ENCODE data around the gene HNF1B. TPM values are rescaled to one million over a fixed set of nuclear protein-coding genes. Genes with fewer than 3 reads are reported as not detected.

HNF1B gene
- total RNA-seq, 2 donors from 2014 or later = 0.19 to 0.48 TPM

GRCh38 chr17:37774504-37774903 lies 29.6 kb upstream of the HNF1B start:
- H3K36me3 Mint-ChIP-seq (ENCODE audit: insufficient read depth in 2 of 2) = no peaks in the 10 kb centered on the region
- no peaks in the 10 kb centered on the region for H3K9me3 Mint-ChIP-seq
- peaks cover 58% of the 10 kb centered on the region for H3K4me1 Mint-ChIP-seq (ENCODE audit: low read depth)
- no peak overlapping the region for H3K27ac Mint-ChIP-seq
- ATAC-seq (replicated peaks in 1 of 2) (peak; percentile 92), DNase-seq (peak; percentile 44 to 58)
- peaks cover 13% of the 10 kb centered on the region for H3K27me3 Mint-ChIP-seq (ENCODE audit: low read depth)
- H3K4me3 Mint-ChIP-seq = peak overlapping the region; percentile 1 to 17

- Mint-ChIP-seq H3K36me3 (ENCODE audit: insufficient read depth in 2 of 2) (no peaks in the 10 kb centered on the region), H3K4me1 (ENCODE audit: low read depth) (peaks cover 62% of the 10 kb centered on the region), H3K4me3 (peak overlapping the region in 1 of 2 donors; percentile 16), H3K9me3 (no peaks in the 10 kb centered on the region), H3K27me3 (ENCODE audit: low read depth) (peaks cover 17% of the 10 kb centered on the region), H3K27ac (no peak overlapping the region)
- ATAC-seq (replicated peaks in 1 of 2) = peak; percentile 50 to 58
- peak in 1 of 2 donors; percentile 10 for DNase-seq
These were observed 28.1 kb upstream of the HNF1B start for GRCh38 chr17:37772982-37773381.

- peaks cover 53% of the 10 kb centered on the region for H3K4me1 Mint-ChIP-seq (ENCODE audit: low read depth)
- no peak overlapping the region for H3K27ac Mint-ChIP-seq
- H3K9me3 Mint-ChIP-seq = no peaks in the 10 kb centered on the region
- peaks cover 0 to 1% of the 10 kb centered on the region in 2 donors for H3K36me3 Mint-ChIP-seq (ENCODE audit: insufficient read depth in 2 of 2)
- DNase-seq = peak; percentile 29 to 34
- no peak for ATAC-seq (replicated peaks in 1 of 2)
- no peak overlapping the region for H3K4me3 Mint-ChIP-seq
- H3K27me3 Mint-ChIP-seq (ENCODE audit: low read depth) = peaks cover 36% of the 10 kb centered on the region
These were observed 26.0 kb upstream of the HNF1B start for GRCh38 chr17:37770631-37771518.

- peaks cover 54% of the 10 kb centered on the region for H3K4me1 Mint-ChIP-seq (ENCODE audit: low read depth)
These were observed 24.2 kb upstream of the HNF1B start for GRCh38 chr17:37769050-37769449.

GRCh38 chr17:37768438-37768837 lies 23.6 kb upstream of the HNF1B start:
- H3K27me3 Mint-ChIP-seq (ENCODE audit: low read depth) = peaks cover 49% of the 10 kb centered on the region
- no peak overlapping the region for H3K4me3 Mint-ChIP-seq
- peaks cover 0 to 1% of the 10 kb centered on the region in 2 donors for H3K36me3 Mint-ChIP-seq (ENCODE audit: insufficient read depth in 2 of 2)
- no peak for DNase-seq
- H3K4me1 Mint-ChIP-seq (ENCODE audit: low read depth) = peaks cover 48% of the 10 kb centered on the region
- H3K9me3 Mint-ChIP-seq = no peaks in the 10 kb centered on the region
- no peak for ATAC-seq (replicated peaks in 1 of 2)
- no peak overlapping the region for H3K27ac Mint-ChIP-seq

More at GRCh38 chr17:37769050-37769449, 24.2 kb upstream of the HNF1B start:
- peaks cover 48% of the 10 kb centered on the region for H3K27me3 Mint-ChIP-seq (ENCODE audit: low read depth)
- H3K9me3 Mint-ChIP-seq = no peaks in the 10 kb centered on the region
- no peak overlapping the region for H3K27ac Mint-ChIP-seq
- no peak for ATAC-seq (replicated peaks in 1 of 2)
- H3K36me3 Mint-ChIP-seq (ENCODE audit: insufficient read depth in 2 of 2) = peaks cover 0 to 1% of the 10 kb centered on the region in 2 donors
- no peak for DNase-seq
- H3K4me3 Mint-ChIP-seq = no peak overlapping the region

- Mint-ChIP-seq H3K9me3 (no peaks in the 10 kb centered on the region), H3K4me3 (no peak overlapping the region)
These were observed 22.1 kb upstream of the HNF1B start for GRCh38 chr17:37766971-37767370.

GRCh38 chr17:37764383-37764782 lies 19.5 kb upstream of the HNF1B start:
- Mint-ChIP-seq H3K36me3 (ENCODE audit: insufficient read depth in 2 of 2) (peaks cover 0 to 1% of the 10 kb centered on the region in 2 donors), H3K4me1 (ENCODE audit: low read depth) (peaks cover 30% of the 10 kb centered on the region), H3K4me3 (peak overlapping the region; percentile 1 to 29), H3K27me3 (ENCODE audit: low read depth) (peaks cover 57% of the 10 kb centered on the region), H3K27ac (no peak overlapping the region), H3K9me3 (no peaks in the 10 kb centered on the region)
- DNase-seq (no peak), ATAC-seq (replicated peaks in 1 of 2) (no peak)

More at GRCh38 chr17:37766971-37767370, 22.1 kb upstream of the HNF1B start:
- DNase-seq = no peak
- Mint-ChIP-seq H3K27me3 (ENCODE audit: low read depth) (peaks cover 58% of the 10 kb centered on the region), H3K4me1 (ENCODE audit: low read depth) (peaks cover 34% of the 10 kb centered on the region), H3K36me3 (ENCODE audit: insufficient read depth in 2 of 2) (peaks cover 0 to 1% of the 10 kb centered on the region in 2 donors), H3K27ac (no peak overlapping the region)
- no peak for ATAC-seq (replicated peaks in 1 of 2)

GRCh38 chr17:37762666-37763065 lies 17.8 kb upstream of the HNF1B start:
- H3K36me3 Mint-ChIP-seq (ENCODE audit: insufficient read depth in 2 of 2) = peaks cover 0 to 3% of the 10 kb centered on the region in 2 donors
- peaks cover 26% of the 10 kb centered on the region for H3K4me1 Mint-ChIP-seq (ENCODE audit: low read depth)
- ATAC-seq (replicated peaks in 1 of 2) = no peak
- DNase-seq = no peak
- no peak overlapping the region for H3K27ac Mint-ChIP-seq
- no peaks in the 10 kb centered on the region for H3K9me3 Mint-ChIP-seq
- H3K4me3 Mint-ChIP-seq = no peak overlapping the region
- peaks cover 65% of the 10 kb centered on the region for H3K27me3 Mint-ChIP-seq (ENCODE audit: low read depth)

- H3K4me1 Mint-ChIP-seq (ENCODE audit: low read depth) = peaks cover 26% of the 10 kb centered on the region
- no peak for ATAC-seq (replicated peaks in 1 of 2)
These were observed 17.1 kb upstream of the HNF1B start for GRCh38 chr17:37761961-37762360.

GRCh38 chr17:37761059-37761458 lies 16.2 kb upstream of the HNF1B start:
- peaks cover 57% of the 10 kb centered on the region for H3K27me3 Mint-ChIP-seq (ENCODE audit: low read depth)

More at GRCh38 chr17:37761961-37762360, 17.1 kb upstream of the HNF1B start:
- Mint-ChIP-seq H3K36me3 (ENCODE audit: insufficient read depth in 2 of 2) (peaks cover 0 to 3% of the 10 kb centered on the region in 2 donors), H3K4me3 (no peak overlapping the region), H3K27ac (no peak overlapping the region), H3K9me3 (no peaks in the 10 kb centered on the region), H3K27me3 (ENCODE audit: low read depth) (peaks cover 60% of the 10 kb centered on the region)
- DNase-seq = no peak

GRCh38 chr17:37759014-37759637 lies 14.3 kb upstream of the HNF1B start:
- Mint-ChIP-seq H3K27me3 (ENCODE audit: low read depth) (peaks cover 46% of the 10 kb centered on the region), H3K4me1 (ENCODE audit: low read depth) (peaks cover 11% of the 10 kb centered on the region), H3K4me3 (peak overlapping the region in 1 of 2 donors; percentile 7), H3K27ac (no peak overlapping the region), H3K36me3 (ENCODE audit: insufficient read depth in 2 of 2) (peaks cover 0 to 3% of the 10 kb centered on the region in 2 donors), H3K9me3 (no peaks in the 10 kb centered on the region)
- ATAC-seq (replicated peaks in 1 of 2) (no peak), DNase-seq (no peak)

More at GRCh38 chr17:37761059-37761458, 16.2 kb upstream of the HNF1B start:
- H3K4me1 Mint-ChIP-seq (ENCODE audit: low read depth) = peaks cover 26% of the 10 kb centered on the region
- DNase-seq = no peak
- peak in 1 of 2 donors; percentile 43 for ATAC-seq (replicated peaks in 1 of 2)
- peaks cover 0 to 3% of the 10 kb centered on the region in 2 donors for H3K36me3 Mint-ChIP-seq (ENCODE audit: insufficient read depth in 2 of 2)
- H3K9me3 Mint-ChIP-seq = no peaks in the 10 kb centered on the region
- H3K4me3 Mint-ChIP-seq = peak overlapping the region in 1 of 2 donors; percentile 14
- H3K27ac Mint-ChIP-seq = no peak overlapping the region

GRCh38 chr17:37756051-37756450 lies 11.2 kb upstream of the HNF1B start:
- no peaks in the 10 kb centered on the region for H3K9me3 Mint-ChIP-seq
- H3K27ac Mint-ChIP-seq = no peak overlapping the region
- H3K4me1 Mint-ChIP-seq (ENCODE audit: low read depth) = peaks cover 3% of the 10 kb centered on the region
- DNase-seq = no peak
- ATAC-seq (replicated peaks in 1 of 2) = no peak
- peaks cover 33% of the 10 kb centered on the region for H3K27me3 Mint-ChIP-seq (ENCODE audit: low read depth)
- H3K4me3 Mint-ChIP-seq = no peak overlapping the region
- peaks cover 0 to 3% of the 10 kb centered on the region in 2 donors for H3K36me3 Mint-ChIP-seq (ENCODE audit: insufficient read depth in 2 of 2)

GRCh38 chr17:37755455-37755854 lies 10.6 kb upstream of the HNF1B start:
- peaks cover 7% of the 10 kb centered on the region for H3K4me1 Mint-ChIP-seq (ENCODE audit: low read depth)
- no peak overlapping the region for H3K27ac Mint-ChIP-seq
- H3K4me3 Mint-ChIP-seq = no peak overlapping the region
- H3K27me3 Mint-ChIP-seq (ENCODE audit: low read depth) = peaks cover 33% of the 10 kb centered on the region
- no peak for DNase-seq
- ATAC-seq (replicated peaks in 1 of 2) = no peak
- H3K9me3 Mint-ChIP-seq = no peaks in the 10 kb centered on the region
- H3K36me3 Mint-ChIP-seq (ENCODE audit: insufficient read depth in 2 of 2) = peaks cover 0 to 3% of the 10 kb centered on the region in 2 donors
